Transverse colon (tissue), 4 donors: Measurements from ENCODE around the gene LMO7. TPM values are rescaled to one million over a fixed set of nuclear protein-coding genes. Genes with fewer than 3 reads are reported as not detected.

Experiments
- DNase-seq: peaks from one replicate; pipeline ENCODE4 v3.0.0-alpha.2; 2019
- H3K27ac ChIP-seq, 4 donors: fragments of 200-600 bp; sonication (generic); 2 replicates each; pipeline ENCODE4 v1.5.1; 2016 to 2018; ENCODE audit warnings: inconsistent platforms in 4 of 4
- H3K27me3 ChIP-seq: fragments of 200-600 bp; sonication (generic); 2 replicates; pipeline ENCODE4 v1.5.1; 2017; ENCODE audit warnings: inconsistent platforms
- H3K36me3 ChIP-seq, 4 donors: fragments of 200-600 bp; sonication (generic); 2 replicates each; pipeline ENCODE4 v1.5.1; 2017 to 2019; ENCODE audit warnings: inconsistent platforms in 4 of 4
- H3K4me1 ChIP-seq, 4 donors: fragments of 200-600 bp; sonication (generic); 2 replicates each; pipeline ENCODE4 v1.5.1; 2017 to 2020; ENCODE audit warnings: inconsistent platforms in 4 of 4
- H3K4me3 ChIP-seq, 4 donors: fragments of 200-600 bp; sonication (generic); 1 replicate in 1 of 4; 2 replicates in 3 of 4; pipeline versions ENCODE4 v1.5.1 to v1.6.1; 2017 to 2019; ENCODE audit warnings: inconsistent platforms in 4 of 4
- H3K9me3 ChIP-seq, 2 donors: fragments of 200-600 bp; sonication (generic); 2 replicates each; pipeline ENCODE4 v1.5.1; 2017 to 2019; ENCODE audit warnings: inconsistent platforms in 2 of 2
- CTCF ChIP-seq, 5 experiments: fragments of 200-600 bp in 3 of 5; fragments of 450-650 bp in 2 of 5; sonication (generic) in 3 of 5; IDR thresholded peaks; 1 replicate in 2 of 5; 2 replicates in 3 of 5; pipeline ENCODE4 v1.5.1; 2016 to 2017; ENCODE audit warnings: antibody characterized with exemption in 5 of 5, inconsistent platforms in 3 of 5, mild to moderate bottlenecking in 2 of 5, moderate library complexity in 1 of 5
- EP300 ChIP-seq: sonication (generic); formaldehyde crosslinking; IDR thresholded peaks from one replicate; pipeline ENCODE4 v1.6.1; 2017; ENCODE audit warnings: antibody characterized with exemption, low read depth
- POLR2A ChIP-seq: fragments of 450-650 bp; IDR thresholded peaks from one replicate; pipeline ENCODE4 v1.6.1; 2016; ENCODE audit warnings: antibody characterized with exemption, mild to moderate bottlenecking, moderate library complexity
- POLR2AphosphoS5 ChIP-seq, 3 donors: sonication (generic); formaldehyde crosslinking; IDR thresholded peaks; one replicate each; pipeline ENCODE4 v1.6.1; 2016; ENCODE audit warnings: antibody characterized with exemption in 3 of 3
- WGBS, 2 donors: methylation state at CpG; one replicate each; pipeline ENCODE4 v1.1.5; 2018; ENCODE audit warnings: low coverage in 1 of 2; 5-methylcytosine and 5-hydroxymethylcytosine counted together
- in situ Hi-C, 4 donors: fragments of 200-750 bp; cut with MboI; loops; one replicate each; pipeline versions ENCODE4 v1.15.0 to v1.15.1; 2017; ENCODE audit warnings: low sequenced_read_pairs in 3 of 4, low pct_ligation_motif_present in 1 of 4, low pct_unique_long_range_greater_than_20kb in 1 of 4
- intact Hi-C: fragments of 100-400 bp; cut with DNase I; formaldehyde crosslinking; loops from one replicate; pipeline ENCODE4 v1.15.1; 2023; ENCODE audit warnings: low total_unique reads
- total RNA-seq, 4 donors: library from RNA; depleted of rRNA; stranded (reverse); fragments of >200 nt; gene quantifications; one replicate each; pipeline ENCODE4 v1.1.0, GENCODE V29; 2016

The LMO7 gene
- total RNA-seq, 4 donors from 2014 or later: 82.6 to 304 (median 190) TPM

DNA sequence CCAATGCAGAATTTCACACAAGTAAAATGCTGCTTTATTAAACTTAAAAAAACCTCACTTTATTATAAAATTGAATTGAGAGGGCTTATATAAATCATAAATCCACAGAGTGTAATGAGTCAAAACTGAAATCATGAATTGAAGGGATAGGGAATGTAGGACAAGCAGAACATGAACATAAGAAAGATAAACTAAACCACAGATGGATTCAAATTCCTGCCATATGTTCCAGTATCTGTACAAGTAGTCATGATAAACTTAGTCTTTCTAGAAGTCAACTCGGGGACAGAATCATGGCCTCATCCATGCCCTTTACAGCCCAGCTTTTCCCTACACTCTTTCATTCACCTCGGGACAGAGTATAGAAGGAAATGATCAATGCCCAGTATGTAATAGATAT lies 16.6 kb downstream of the LMO7 start:
- Histone ChIP-seq H3K27me3 (no peaks in the 10 kb centered on the region), H3K36me3 (no peaks in the 10 kb centered on the region), H3K27ac (no peak overlapping the region), H3K9me3 (no peaks in the 10 kb centered on the region), H3K4me3 (no peak overlapping the region), H3K4me1 (no peaks in the 10 kb centered on the region)
- in situ Hi-C loops (no loop called here), intact Hi-C loops (no loop called here)
- WGBS, 2 donors: 88 to 93% methylated on average over 2 of the region's 2 CpGs
- no peak for DNase-seq
- TF ChIP-seq EP300 (no peak), POLR2AphosphoS5 (IDR thresholded peaks at IDR 0.05) (no peak)

GRCh38 chr13:75656425-75656989 lies 20.4 kb downstream of the LMO7 start:
- Histone ChIP-seq H3K4me1 (no peaks in the 10 kb centered on the region), H3K4me3 (no peak overlapping the region), H3K27ac (no peak overlapping the region), H3K27me3 (no peaks in the 10 kb centered on the region), H3K36me3 (no peaks in the 10 kb centered on the region), H3K9me3 (no peaks in the 10 kb centered on the region)
- TF ChIP-seq POLR2A (no peak), POLR2AphosphoS5 (IDR thresholded peaks at IDR 0.05) (no peak), EP300 (no peak), CTCF (IDR thresholded peaks at IDR 0.05) (no peak)
- DNase-seq: no peak
- in situ Hi-C loops (no loop called here), intact Hi-C loops (no loop called here)
- 98 to 100% methylated on average over 3 of the region's 3 CpGs for WGBS, 2 donors

DNA sequence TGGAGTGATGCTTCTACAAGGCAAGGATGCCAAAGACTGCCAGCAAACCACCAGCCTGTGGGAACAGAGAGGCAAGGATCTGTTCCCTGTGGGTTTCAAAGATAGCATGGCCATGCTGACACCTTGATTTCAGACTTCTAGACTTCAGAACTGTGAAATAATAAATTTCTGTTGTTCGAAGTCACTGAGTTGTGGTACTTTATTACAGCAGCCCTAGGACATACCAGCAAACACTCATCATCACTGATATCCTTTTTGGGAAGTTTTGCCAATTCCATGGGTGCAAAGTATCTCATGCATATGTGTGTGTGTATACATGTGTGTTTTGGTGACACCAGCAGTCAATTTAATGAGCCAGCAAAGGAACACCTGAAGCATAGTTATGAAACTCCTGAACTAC lies 21.0 kb downstream of the LMO7 start:
- TF ChIP-seq POLR2AphosphoS5 (IDR thresholded peaks at IDR 0.05): no peak
- no peak for TF ChIP-seq EP300
- no peak for TF ChIP-seq CTCF (IDR thresholded peaks at IDR 0.05)
- TF ChIP-seq POLR2A: no peak
- no peaks in the 10 kb centered on the region for H3K4me1 ChIP-seq
- in situ Hi-C loops (no loop called here), intact Hi-C loops (no loop called here)
- DNase-seq: no peak
- H3K9me3 ChIP-seq: no peaks in the 10 kb centered on the region
- H3K4me3 ChIP-seq: no peak overlapping the region
- H3K27me3 ChIP-seq: no peaks in the 10 kb centered on the region
- H3K27ac ChIP-seq: no peak overlapping the region
- H3K36me3 ChIP-seq: no peaks in the 10 kb centered on the region
- 86 to 94% methylated on average over 1 of the region's 1 CpG for WGBS, 2 donors

- DNase-seq: no peak
- Histone ChIP-seq H3K27me3 (no peaks in the 10 kb centered on the region), H3K36me3 (no peaks in the 10 kb centered on the region), H3K4me1 (no peaks in the 10 kb centered on the region), H3K9me3 (no peaks in the 10 kb centered on the region), H3K27ac (no peak overlapping the region), H3K4me3 (no peak overlapping the region)
- intact Hi-C loops (no loop called here), in situ Hi-C loops (no loop called here)
- 86 to 100% methylated on average over 3 of the region's 3 CpGs for WGBS, 2 donors
- TF ChIP-seq CTCF (IDR thresholded peaks at IDR 0.05): no peak
- TF ChIP-seq POLR2A: no peak
- TF ChIP-seq EP300: no peak
- no peak for TF ChIP-seq POLR2AphosphoS5 (IDR thresholded peaks at IDR 0.05)
Observed at GRCh38 chr13:75660694-75661093, 24.6 kb downstream of the LMO7 start.

GRCh38 chr13:75661443-75661842 lies 25.3 kb downstream of the LMO7 start:
- no peak overlapping the region for H3K27ac ChIP-seq
- TF ChIP-seq CTCF (IDR thresholded peaks at IDR 0.05) (no peak), POLR2A (no peak), POLR2AphosphoS5 (IDR thresholded peaks at IDR 0.05) (no peak), EP300 (no peak)
- in situ Hi-C loops: no loop called here
- no peaks in the 10 kb centered on the region for H3K9me3 ChIP-seq
- intact Hi-C loops: no loop called here
- H3K4me1 ChIP-seq: no peaks in the 10 kb centered on the region
- 69 to 71% methylated on average over 4 of the region's 4 CpGs for WGBS, 2 donors
- no peaks in the 10 kb centered on the region for H3K36me3 ChIP-seq
- H3K4me3 ChIP-seq: no peak overlapping the region
- H3K27me3 ChIP-seq: no peaks in the 10 kb centered on the region
- no peak for DNase-seq
